HEK293 (cell line): Measurements from ENCODE around the gene WSCD2.

Experiments used
- CTCF ChIP-seq: fragments of 450-650 bp; formaldehyde crosslinking; IDR thresholded peaks from 2 replicates; pipeline ENCODE4 v1.5.1; 2016; ENCODE audit warnings: missing biosample characterization, missing genetic modification characterization
- GLI4 ChIP-seq: fragments of 450-650 bp; formaldehyde crosslinking; IDR thresholded peaks from 2 replicates; pipeline ENCODE4 v1.5.1; 2016; ENCODE audit warnings: missing biosample characterization, missing genetic modification characterization
- YY1 ChIP-seq: fragments of 450-650 bp; formaldehyde crosslinking; IDR thresholded peaks from 2 replicates; pipeline ENCODE4 v1.5.1; 2018; ENCODE audit warnings: missing biosample characterization, missing genetic modification characterization
- ZBTB10 ChIP-seq: fragments of 450-650 bp; formaldehyde crosslinking; IDR thresholded peaks from 2 replicates; pipeline ENCODE4 v1.5.1; 2016; ENCODE audit warnings: missing biosample characterization, missing genetic modification characterization
- ZBTB17 ChIP-seq: fragments of 450-650 bp; formaldehyde crosslinking; IDR thresholded peaks from 2 replicates; pipeline ENCODE4 v1.5.1; 2016; ENCODE audit warnings: missing biosample characterization, missing genetic modification characterization
- ZNF138 ChIP-seq: fragments of 450-650 bp; formaldehyde crosslinking; IDR thresholded peaks from 2 replicates; pipeline ENCODE4 v1.5.1; 2016; ENCODE audit warnings: missing biosample characterization, missing genetic modification characterization, borderline replicate concordance
- ZNF174 ChIP-seq: fragments of 450-650 bp; formaldehyde crosslinking; IDR thresholded peaks from 2 replicates; pipeline ENCODE4 v1.5.0; 2017; ENCODE audit warnings: missing biosample characterization, mild to moderate bottlenecking, missing genetic modification characterization
- ZNF23 ChIP-seq: fragments of 450-650 bp; formaldehyde crosslinking; IDR thresholded peaks from 2 replicates; pipeline ENCODE4 v1.5.1; 2016; ENCODE audit warnings: missing biosample characterization, missing genetic modification characterization, borderline replicate concordance
- ZNF274 ChIP-seq, 2 experiments: fragments of 200-500 bp in 1 of 2; fragments of 450-650 bp in 1 of 2; sonication (Bioruptor generic) in 1 of 2; formaldehyde crosslinking in 1 of 2; IDR thresholded peaks; 2 replicates each; pipeline versions ENCODE4 v1.5.1 to v1.6.1; 2014 to 2016; ENCODE audit warnings: borderline replicate concordance in 1 of 2, inconsistent platforms in 1 of 2, low read length in 1 of 2, missing biosample characterization in 1 of 2, missing genetic modification characterization in 1 of 2
- ZNF416 ChIP-seq: fragments of 450-650 bp; formaldehyde crosslinking; IDR thresholded peaks from 2 replicates; pipeline ENCODE4 v1.5.1; 2016; ENCODE audit warnings: missing biosample characterization, missing genetic modification characterization
- ZNF530 ChIP-seq: fragments of 450-650 bp; formaldehyde crosslinking; IDR thresholded peaks from 2 replicates; pipeline ENCODE4 v1.5.1; 2016; ENCODE audit warnings: low read depth, missing biosample characterization, missing genetic modification characterization
- ZSCAN4 ChIP-seq: fragments of 450-650 bp; formaldehyde crosslinking; IDR thresholded peaks from 2 replicates; pipeline ENCODE4 v1.5.1; 2017; ENCODE audit warnings: missing biosample characterization, missing genetic modification characterization

- TF ChIP-seq ZNF23 (tag by site-specific recombination) (no peak), GLI4 (tag by site-specific recombination) (no peak), CTCF (no peak), ZNF274 (IDR thresholded peaks at IDR 0.05; ENCODE audit: low read length) (no peak), ZNF274 (tag by site-specific recombination; IDR thresholded peaks at IDR 0.05; ENCODE audit: borderline replicate concordance) (no peak), YY1 (no peak), ZNF530 (tag by site-specific recombination) (no peak), ZNF138 (no peak), ZBTB17 (tag by site-specific recombination) (no peak), ZBTB10 (tag by site-specific recombination) (no peak), ZSCAN4 (tag by site-specific recombination) (no peak), ZNF174 (tag by site-specific recombination) (no peak), ZNF416 (tag by site-specific recombination) (no peak)
Measured at GRCh38 chr12:108087900-108088299, 41.2 kb upstream of the WSCD2 start.
